ENCODE measurements around the gene CPD. TPM values are rescaled to one million over a fixed set of nuclear protein-coding genes. Genes with fewer than 3 reads are reported as not detected.
A peak's percentile ranks its signal among the peaks of the same experiment; 100 is the strongest.

Gene CPD
- total RNA-seq, 2 experiments from 2014 or later = 26.2 to 30.7 TPM

- H3K27ac ChIP-seq (ENCODE audit: low read depth in 1 of 2, low read length in 2 of 2) = no peak overlapping the region
- ATAC-seq (ENCODE audit: poor library complexity) (no peak), DNase-seq (no peak)
- Mint-ChIP-seq H3K4me3 (no peak overlapping the region), H3K9me3 (no peaks in the 10 kb centered on the region), H3K36me3 (ENCODE audit: low read depth) (peaks cover 23% of the 10 kb centered on the region), H3K27me3 (no peaks in the 10 kb centered on the region), H3K4me1 (ENCODE audit: low read depth) (peaks cover 59% of the 10 kb centered on the region), H3K27ac (no peak overlapping the region)
- peaks cover 18% of the 10 kb centered on the region for H3K36me3 ChIP-seq (ENCODE audit: insufficient read depth, low read length)
- no peak overlapping the region for H3K4me3 ChIP-seq (ENCODE audit: low read length)
- TF ChIP-seq, protein P1, sequence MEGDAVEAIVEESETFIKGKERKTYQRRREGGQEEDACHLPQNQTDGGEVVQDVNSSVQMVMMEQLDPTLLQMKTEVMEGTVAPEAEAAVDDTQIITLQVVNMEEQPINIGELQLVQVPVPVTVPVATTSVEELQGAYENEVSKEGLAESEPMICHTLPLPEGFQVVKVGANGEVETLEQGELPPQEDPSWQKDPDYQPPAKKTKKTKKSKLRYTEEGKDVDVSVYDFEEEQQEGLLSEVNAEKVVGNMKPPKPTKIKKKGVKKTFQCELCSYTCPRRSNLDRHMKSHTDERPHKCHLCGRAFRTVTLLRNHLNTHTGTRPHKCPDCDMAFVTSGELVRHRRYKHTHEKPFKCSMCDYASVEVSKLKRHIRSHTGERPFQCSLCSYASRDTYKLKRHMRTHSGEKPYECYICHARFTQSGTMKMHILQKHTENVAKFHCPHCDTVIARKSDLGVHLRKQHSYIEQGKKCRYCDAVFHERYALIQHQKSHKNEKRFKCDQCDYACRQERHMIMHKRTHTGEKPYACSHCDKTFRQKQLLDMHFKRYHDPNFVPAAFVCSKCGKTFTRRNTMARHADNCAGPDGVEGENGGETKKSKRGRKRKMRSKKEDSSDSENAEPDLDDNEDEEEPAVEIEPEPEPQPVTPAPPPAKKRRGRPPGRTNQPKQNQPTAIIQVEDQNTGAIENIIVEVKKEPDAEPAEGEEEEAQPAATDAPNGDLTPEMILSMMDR (IDR thresholded peaks at IDR 0.05) = no peak
- peaks cover 27% of the 10 kb centered on the region for H3K4me1 ChIP-seq (ENCODE audit: insufficient read depth, low read length)
- ChIA-PET CTCF (no interaction called here), POLR2A (no interaction called here)
- H3K9me3 ChIP-seq (ENCODE audit: control insufficient read depth in 1 of 2, insufficient read depth in 1 of 2, low read length in 2 of 2) = no peaks in the 10 kb centered on the region
- intact Hi-C loops (cut with DNase I, micrococcal nuclease) = no loop called here
- H3K27me3 ChIP-seq (ENCODE audit: control insufficient read depth in 1 of 2, insufficient read depth in 2 of 2, low read length in 2 of 2) = no peaks in the 10 kb centered on the region
These were observed 3.6 kb downstream of the CPD start for GRCh38 chr17:30382345-30382744.

GRCh38 chr17:30388321-30389179 is 9.8 kb downstream of the CPD start:
- ChIA-PET CTCF (no interaction called here), POLR2A (no interaction called here)
- TF ChIP-seq, protein P1 (IDR thresholded peaks at IDR 0.05) = no peak
- H3K9me3 Mint-ChIP-seq = no peaks in the 10 kb centered on the region
- intact Hi-C loops (cut with DNase I, micrococcal nuclease) = no loop called here
- no peak for ATAC-seq (ENCODE audit: poor library complexity)
- H3K36me3 Mint-ChIP-seq (ENCODE audit: low read depth) = peaks cover 52% of the 10 kb centered on the region
- no peaks in the 10 kb centered on the region for H3K27me3 ChIP-seq (ENCODE audit: control insufficient read depth in 1 of 2, insufficient read depth in 2 of 2, low read length in 2 of 2)
- peak in 1 of 14 experiments; percentile 10 for DNase-seq
- H3K27ac ChIP-seq (ENCODE audit: low read depth in 1 of 2, low read length in 2 of 2) = no peak overlapping the region
- no peaks in the 10 kb centered on the region for H3K27me3 Mint-ChIP-seq
- no peak overlapping the region for H3K4me3 ChIP-seq (ENCODE audit: low read length)
- no peak overlapping the region for H3K4me3 Mint-ChIP-seq
- peaks cover 40% of the 10 kb centered on the region for H3K36me3 ChIP-seq (ENCODE audit: insufficient read depth, low read length)
- no peak overlapping the region for H3K27ac Mint-ChIP-seq
- H3K9me3 ChIP-seq (ENCODE audit: control insufficient read depth in 1 of 2, insufficient read depth in 1 of 2, low read length in 2 of 2) = no peaks in the 10 kb centered on the region
- H3K4me1 ChIP-seq (ENCODE audit: insufficient read depth, low read length) = no peaks in the 10 kb centered on the region
- H3K4me1 Mint-ChIP-seq (ENCODE audit: low read depth) = peaks cover 12% of the 10 kb centered on the region

DNA sequence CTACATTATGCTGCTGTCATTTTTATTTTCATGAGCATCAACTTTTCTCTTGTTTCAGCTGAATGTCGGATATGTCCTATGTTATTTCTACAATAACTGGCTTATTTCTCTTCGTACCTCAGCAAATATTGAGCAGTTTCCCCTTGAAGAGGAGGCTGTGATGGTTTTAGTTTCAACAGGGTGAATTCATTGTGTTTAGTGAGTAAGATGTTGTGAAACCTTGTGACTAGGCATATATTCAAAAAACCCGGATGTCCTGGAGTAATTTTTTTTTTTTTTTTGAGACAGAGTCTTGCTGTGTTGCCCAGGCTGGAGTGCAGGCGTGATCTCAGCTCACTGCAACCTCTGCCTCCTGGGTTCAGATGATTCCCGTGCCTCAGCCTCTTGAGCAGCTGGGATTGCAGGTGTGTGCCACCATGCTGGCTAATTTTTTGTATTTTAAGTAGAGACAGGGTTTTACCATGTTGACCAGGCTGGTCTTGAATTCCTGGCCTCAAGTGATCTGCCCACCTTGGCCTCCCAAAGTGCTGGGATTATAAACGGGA is 11.1 kb downstream of the CPD start:
- TF ChIP-seq, protein P1 (IDR thresholded peaks at IDR 0.05) = no peak
- Mint-ChIP-seq H3K4me3 (no peak overlapping the region), H3K27ac (no peak overlapping the region), H3K27me3 (no peaks in the 10 kb centered on the region), H3K36me3 (ENCODE audit: low read depth) (peaks cover 60% of the 10 kb centered on the region), H3K9me3 (no peaks in the 10 kb centered on the region), H3K4me1 (ENCODE audit: low read depth) (peaks cover 13% of the 10 kb centered on the region)
- Histone ChIP-seq H3K27me3 (ENCODE audit: control insufficient read depth in 1 of 2, insufficient read depth in 2 of 2, low read length in 2 of 2) (no peaks in the 10 kb centered on the region), H3K9me3 (ENCODE audit: control insufficient read depth in 1 of 2, insufficient read depth in 1 of 2, low read length in 2 of 2) (no peaks in the 10 kb centered on the region), H3K4me1 (ENCODE audit: insufficient read depth, low read length) (no peaks in the 10 kb centered on the region), H3K4me3 (ENCODE audit: low read length) (no peak overlapping the region), H3K36me3 (ENCODE audit: insufficient read depth, low read length) (peaks cover 40% of the 10 kb centered on the region), H3K27ac (ENCODE audit: low read depth in 1 of 2, low read length in 2 of 2) (no peak overlapping the region)
- intact Hi-C loops (cut with DNase I, micrococcal nuclease) = no loop called here
- DNase-seq = peak in 1 of 14 experiments; percentile 21
- ChIA-PET POLR2A (interaction anchor here (1.4 kb wide), 1 partner anchor 11 kb away, joined by 4 read pairs; the partner anchor contains the start of gene CPD), CTCF (no interaction called here)
- ATAC-seq (ENCODE audit: poor library complexity) = no peak

All from CD4-positive, alpha-beta T cell (primary cell).